ENCODE data around the gene GRID1.

DNA sequence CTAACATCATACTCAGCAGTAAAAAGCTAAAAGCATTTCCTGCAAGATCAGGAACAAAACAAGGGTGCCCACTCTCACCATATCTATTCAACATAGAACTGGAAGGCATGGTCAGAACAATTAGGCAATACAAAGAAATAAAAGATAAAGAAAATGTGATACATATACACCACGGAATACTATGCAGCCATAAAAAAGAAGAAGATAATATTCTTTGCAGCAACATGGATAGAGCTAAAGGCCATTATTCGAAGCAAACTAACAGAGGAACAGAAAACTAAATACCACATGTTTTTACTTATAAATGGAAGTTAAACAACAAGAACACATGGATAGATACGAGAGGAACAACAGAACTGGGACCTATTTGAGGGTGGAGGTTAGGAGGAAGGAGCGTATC lies 652.7 kb downstream of the GRID1 start:
- TF ChIP-seq, protein P1, sequence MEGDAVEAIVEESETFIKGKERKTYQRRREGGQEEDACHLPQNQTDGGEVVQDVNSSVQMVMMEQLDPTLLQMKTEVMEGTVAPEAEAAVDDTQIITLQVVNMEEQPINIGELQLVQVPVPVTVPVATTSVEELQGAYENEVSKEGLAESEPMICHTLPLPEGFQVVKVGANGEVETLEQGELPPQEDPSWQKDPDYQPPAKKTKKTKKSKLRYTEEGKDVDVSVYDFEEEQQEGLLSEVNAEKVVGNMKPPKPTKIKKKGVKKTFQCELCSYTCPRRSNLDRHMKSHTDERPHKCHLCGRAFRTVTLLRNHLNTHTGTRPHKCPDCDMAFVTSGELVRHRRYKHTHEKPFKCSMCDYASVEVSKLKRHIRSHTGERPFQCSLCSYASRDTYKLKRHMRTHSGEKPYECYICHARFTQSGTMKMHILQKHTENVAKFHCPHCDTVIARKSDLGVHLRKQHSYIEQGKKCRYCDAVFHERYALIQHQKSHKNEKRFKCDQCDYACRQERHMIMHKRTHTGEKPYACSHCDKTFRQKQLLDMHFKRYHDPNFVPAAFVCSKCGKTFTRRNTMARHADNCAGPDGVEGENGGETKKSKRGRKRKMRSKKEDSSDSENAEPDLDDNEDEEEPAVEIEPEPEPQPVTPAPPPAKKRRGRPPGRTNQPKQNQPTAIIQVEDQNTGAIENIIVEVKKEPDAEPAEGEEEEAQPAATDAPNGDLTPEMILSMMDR (IDR thresholded peaks at IDR 0.05; ENCODE audit: insufficient read depth, low read depth, low read length): no peak
- no peak for TF ChIP-seq EZH2 (IDR thresholded peaks at IDR 0.05; ENCODE audit: insufficient read depth, low read length)
